Loucy (cell line): ENCODE results near the gene ZSWIM1.

Source experiments
- H2AFZ ChIP-seq: fragments of 200-600 bp; sonication (generic); 2 replicates; pipeline ENCODE4 v1.6.0; 2016; ENCODE audit warnings: antibody characterized with exemption, mild to moderate bottlenecking, low read length, moderate library complexity
- H3F3A ChIP-seq: fragments of 200-600 bp; 2 replicates; pipeline ENCODE4 v1.6.0; 2016; ENCODE audit warnings: antibody characterized with exemption, low read depth, mild to moderate bottlenecking
- H3K27me3 ChIP-seq: fragments of 200-600 bp; sonication (generic); 2 replicates; pipeline ENCODE4 v1.6.1; 2014; ENCODE audit warnings: low read length, mild to moderate bottlenecking; ENCODE audit not compliant: insufficient read depth, poor library complexity, severe bottlenecking
- H3K36me3 ChIP-seq: fragments of 200-600 bp; sonication (generic); 2 replicates; pipeline ENCODE4 v1.6.1; 2016; ENCODE audit warnings: low read length; ENCODE audit not compliant: insufficient read depth
- H3K4me1 ChIP-seq: fragments of 200-600 bp; sonication (generic); 2 replicates; pipeline ENCODE4 v1.5.1; 2014; ENCODE audit warnings: low read length, mild to moderate bottlenecking; ENCODE audit not compliant: insufficient read depth, poor library complexity, severe bottlenecking
- H3K4me2 ChIP-seq: fragments of 200-600 bp; sonication (generic); 2 replicates; pipeline ENCODE4 v1.6.0; 2014; ENCODE audit warnings: antibody characterized with exemption, low read length, low read depth, mild to moderate bottlenecking; ENCODE audit not compliant: poor library complexity, severe bottlenecking
- H3K4me3 ChIP-seq: fragments of 200-600 bp; sonication (generic); 2 replicates; pipeline ENCODE4 v1.5.1; 2014; ENCODE audit warnings: low read length, mild to moderate bottlenecking, mixed read lengths; ENCODE audit not compliant: poor library complexity, severe bottlenecking
- H3K79me2 ChIP-seq: fragments of 200-600 bp; sonication (generic); 2 replicates; pipeline ENCODE4 v1.6.1; 2014; ENCODE audit warnings: low read length; ENCODE audit not compliant: insufficient read depth
- H3K9ac ChIP-seq: fragments of 200-600 bp; sonication (generic); 2 replicates; pipeline ENCODE4 v1.6.0; 2014; ENCODE audit warnings: mild to moderate bottlenecking, low read depth, low read length, moderate library complexity; ENCODE audit not compliant: poor library complexity, severe bottlenecking
- H3K9me2 ChIP-seq: fragments of 200-600 bp; sonication (generic); replicated peaks from 2 replicates; pipeline ENCODE4 v1.6.1; 2016; ENCODE audit warnings: low read depth, low read length, mixed read lengths
- H3K9me3 ChIP-seq: fragments of 200-600 bp; sonication (generic); 2 replicates; pipeline ENCODE4 v1.6.1; 2014; ENCODE audit warnings: mild to moderate bottlenecking, antibody characterized with exemption, low read length, low read depth; ENCODE audit not compliant: insufficient read depth
- H4K20me1 ChIP-seq: fragments of 200-600 bp; sonication (generic); 2 replicates; pipeline ENCODE4 v1.6.0; 2014; ENCODE audit warnings: antibody characterized with exemption, low read length, mild to moderate bottlenecking; ENCODE audit not compliant: insufficient read depth, poor library complexity, severe bottlenecking
- CTCF ChIP-seq: fragments of 200-600 bp; sonication (generic); conservative IDR thresholded peaks from 2 replicates; pipeline ENCODE4 v1.5.1; 2014; ENCODE audit warnings: mild to moderate bottlenecking, antibody characterized with exemption, low read length
- EZH2phosphoT487 ChIP-seq: fragments of 200-600 bp; IDR thresholded peaks from 2 replicates; pipeline ENCODE4 v1.6.1; 2018; ENCODE audit warnings: antibody characterized with exemption, mild to moderate bottlenecking, moderate library complexity, borderline replicate concordance

Gene ZSWIM1

GRCh38 chr20:45867136-45867818 is 13.8 kb upstream of the ZSWIM1 start:
- Histone ChIP-seq H3K4me2 (no peak overlapping the region), H3K9me2 (no peaks in the 10 kb centered on the region)

GRCh38 chr20:45867819-45868176 is 13.2 kb upstream of the ZSWIM1 start:
- Histone ChIP-seq H3K4me2 (no peak overlapping the region), H3K9ac (no peak overlapping the region), H3K36me3 (no peaks in the 10 kb centered on the region), H3F3A (no peaks in the 10 kb centered on the region), H4K20me1 (no peaks in the 10 kb centered on the region), H3K4me3 (no peak overlapping the region), H3K27me3 (no peaks in the 10 kb centered on the region), H3K4me1 (no peaks in the 10 kb centered on the region), H3K9me3 (no peaks in the 10 kb centered on the region), H2AFZ (no peak overlapping the region), H3K79me2 (0 out of 2 replicates have a peak, but pooled peaks cover 3% of the 10 kb centered on the region), H3K9me2 (no peaks in the 10 kb centered on the region)
- no peak for TF ChIP-seq CTCF
- TF ChIP-seq EZH2phosphoT487 = no peak

More at GRCh38 chr20:45867136-45867818, 13.8 kb upstream of the ZSWIM1 start:
- no peak for TF ChIP-seq CTCF
- TF ChIP-seq EZH2phosphoT487 = no peak
- Histone ChIP-seq H3F3A (no peaks in the 10 kb centered on the region), H3K36me3 (no peaks in the 10 kb centered on the region), H2AFZ (no peak overlapping the region), H3K4me1 (no peaks in the 10 kb centered on the region), H3K27me3 (no peaks in the 10 kb centered on the region), H4K20me1 (no peaks in the 10 kb centered on the region), H3K79me2 (0 out of 2 replicates have a peak, but pooled peaks cover 3% of the 10 kb centered on the region), H3K4me3 (no peak overlapping the region), H3K9ac (no peak overlapping the region), H3K9me3 (no peaks in the 10 kb centered on the region)

- H3K4me2 ChIP-seq = no peak overlapping the region
- H3K79me2 ChIP-seq = no peaks in the 10 kb centered on the region
- no peak overlapping the region for H2AFZ ChIP-seq
Observed at GRCh38 chr20:45872626-45873025, 8.4 kb upstream of the ZSWIM1 start.

More at GRCh38 chr20:45872626-45873025, 8.4 kb upstream of the ZSWIM1 start:
- Histone ChIP-seq H3K9ac (no peak overlapping the region), H3K4me1 (no peaks in the 10 kb centered on the region), H4K20me1 (no peaks in the 10 kb centered on the region), H3K4me3 (no peak overlapping the region), H3K27me3 (no peaks in the 10 kb centered on the region), H3K9me2 (no peaks in the 10 kb centered on the region), H3F3A (no peaks in the 10 kb centered on the region), H3K9me3 (no peaks in the 10 kb centered on the region), H3K36me3 (peaks cover 9% of the 10 kb centered on the region; the same call in 1 of the 2 replicates)
- TF ChIP-seq CTCF (no peak), EZH2phosphoT487 (no peak)
